OCI-LY7 (cell line): Measurements from ENCODE around the gene KANSL1. TPM values are rescaled to one million over a fixed set of nuclear protein-coding genes. Genes with fewer than 3 reads are reported as not detected.

ENCODE experiments used
- BruUV-seq: library from RNA; stranded (reverse); fragments of 400-500 nt; replicated peaks from 2 replicates; lab custom pipeline; 2021; lab: Mats Ljungman, UMichigan
- CTCF ChIA-PET: fragments of 300-600 bp; sonication (Branson Sonifier 250); formaldehyde crosslinking; loops from one replicate; lab custom pipeline; 2022; ENCODE audit warnings: antibody characterized with exemption; ENCODE audit not compliant: unreplicated experiment; lab: Charles Lee
- POLR2A ChIA-PET: fragments of 300-600 bp; sonication (Branson Sonifier 250); formaldehyde crosslinking; loops from one replicate; lab custom pipeline; 2022; ENCODE audit warnings: antibody characterized with exemption; lab: Charles Lee
- DNase-seq: peaks from one replicate; pipeline ENCODE4 v3.0.0-alpha.2; 2015; ENCODE audit warnings: low spot score
- H2AFZ ChIP-seq: fragments of 200-600 bp; sonication (generic), shearing (Covaris generic); 2 replicates; pipeline ENCODE4 v1.6.1; 2014; ENCODE audit warnings: mild to moderate bottlenecking, antibody characterized with exemption, low read length, moderate library complexity
- H3K27ac ChIP-seq: fragments of 200-600 bp; sonication (generic); 2 replicates; pipeline ENCODE4 v1.5.1; 2014; ENCODE audit warnings: mixed run types, low read depth, mild to moderate bottlenecking, moderate library complexity, low read length, inconsistent platforms; ENCODE audit not compliant: poor library complexity, severe bottlenecking
- H3K36me3 ChIP-seq: fragments of 200-600 bp; sonication (generic); 2 replicates; pipeline ENCODE4 v1.6.1; 2014; ENCODE audit warnings: mild to moderate bottlenecking, antibody characterized with exemption, low read length, moderate library complexity, mixed read lengths; ENCODE audit not compliant: insufficient read depth
- H3K4me1 ChIP-seq: fragments of 200-600 bp; sonication (generic); 2 replicates; pipeline ENCODE4 v1.5.1; 2014; ENCODE audit warnings: mild to moderate bottlenecking, low read length; ENCODE audit not compliant: insufficient read depth, poor library complexity, severe bottlenecking
- H3K4me2 ChIP-seq: fragments of 200-600 bp; sonication (generic); 2 replicates; pipeline ENCODE4 v1.6.1; 2014; ENCODE audit warnings: mild to moderate bottlenecking, low read length
- H3K4me3 ChIP-seq: fragments of 200-600 bp; sonication (generic); 2 replicates; pipeline ENCODE4 v1.5.1; 2014; ENCODE audit warnings: mild to moderate bottlenecking, low read depth, low read length; ENCODE audit not compliant: poor library complexity, severe bottlenecking
- H3K79me2 ChIP-seq: fragments of 200-600 bp; sonication (generic); 2 replicates; pipeline ENCODE4 v1.6.1; 2016; ENCODE audit warnings: low read depth, mild to moderate bottlenecking, low read length, moderate library complexity, mixed read lengths; ENCODE audit not compliant: insufficient read depth
- H3K9me2 ChIP-seq: fragments of 200-600 bp; sonication (generic); 2 replicates; pipeline ENCODE4 v1.6.1; 2016; ENCODE audit warnings: mild to moderate bottlenecking, low read length, mixed read lengths; ENCODE audit not compliant: insufficient read depth
- H3K9me3 ChIP-seq: fragments of 200-600 bp; sonication (generic); 2 replicates; pipeline ENCODE4 v1.6.1; 2014; ENCODE audit warnings: mild to moderate bottlenecking, mixed run types, low read length, mixed read lengths
- H4K20me1 ChIP-seq: fragments of 200-600 bp; sonication (generic); 2 replicates; pipeline ENCODE4 v1.6.1; 2014; ENCODE audit warnings: mild to moderate bottlenecking, antibody characterized with exemption, low read length, moderate library complexity, mixed read lengths; ENCODE audit not compliant: insufficient read depth
- CTCF ChIP-seq: fragments of 200-600 bp; sonication (generic); conservative IDR thresholded peaks from 2 replicates; pipeline ENCODE4 v1.5.1; 2014; ENCODE audit warnings: mild to moderate bottlenecking, antibody characterized with exemption, low read length, moderate library complexity, mixed read lengths
- EZH2phosphoT487 ChIP-seq: fragments of 200-600 bp; sonication (generic); IDR thresholded peaks from 2 replicates; pipeline ENCODE4 v1.6.1; 2018; ENCODE audit warnings: low read depth, borderline replicate concordance, mild to moderate bottlenecking, mixed run types, antibody characterized with exemption, low read length, moderate library complexity, mixed read lengths
- intact Hi-C: fragments of 100-400 bp; cut with micrococcal nuclease; formaldehyde crosslinking; loops from one replicate; pipeline ENCODE4 v1.10.0; 2022; ENCODE audit not compliant: unreplicated experiment
- total RNA-seq, 2 experiments: library from RNA; depleted of rRNA in 1 of 2; stranded (reverse); fragments of >200 nt in 1 of 2; shearing (Covaris generic) in 1 of 2; gene quantifications; 2 replicates each; pipeline ENCODE4 v1.2.3, GENCODE V29; 2014 to 2022

Gene KANSL1
- total RNA-seq, 2 experiments from 2014 or later, result 96.9 to 129 TPM

DNA sequence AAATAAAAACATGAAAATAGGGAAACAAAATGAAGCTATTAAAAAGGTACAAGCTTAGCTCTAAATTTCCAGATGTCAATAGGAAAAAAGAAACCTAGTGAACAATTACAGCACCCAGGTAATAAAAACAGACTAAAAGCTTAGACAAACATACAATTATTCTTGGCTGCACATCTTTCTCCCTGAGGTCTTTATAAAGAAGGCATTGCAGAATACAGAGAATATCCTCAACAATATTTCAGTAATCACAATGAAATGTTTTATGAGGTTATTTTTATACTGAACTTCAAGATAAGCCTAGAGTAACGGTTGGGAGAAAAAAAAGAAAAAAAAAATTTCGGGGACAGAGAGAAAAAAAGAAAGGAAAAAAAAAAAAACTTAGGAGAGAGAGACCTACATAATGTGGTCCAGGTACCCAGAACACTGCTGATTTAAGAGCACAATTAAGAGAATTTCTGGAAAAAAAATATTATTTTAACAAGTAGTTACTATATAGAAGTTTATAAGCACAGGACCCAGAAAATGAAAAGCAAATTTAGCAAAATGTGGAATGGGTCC is 26.5 kb downstream of the KANSL1 start:
- Histone ChIP-seq H3K4me3 (no peak overlapping the region), H3K9me2 (no peaks in the 10 kb centered on the region), H4K20me1 (peaks cover 47% of the 10 kb centered on the region; the same call in 1 of the 2 replicates), H2AFZ (no peak overlapping the region), H3K4me1 (peaks cover 51% of the 10 kb centered on the region), H3K79me2 (peaks cover 98% of the 10 kb centered on the region), H3K27ac (no peak overlapping the region), H3K9me3 (no peaks in the 10 kb centered on the region), H3K36me3 (peaks cover 92% of the 10 kb centered on the region), H3K4me2 (no peak overlapping the region)
- no peak for DNase-seq
- BruUV-seq, result no TSS peak
- POLR2A ChIA-PET, result interaction anchor here (0.7 to 2.3 kb wide), 5 partner anchors 10 to 134 kb away, joined by 3 to 10 read pairs (median 6); no protein-coding TSS in a partner anchor
- CTCF ChIA-PET, result no interaction called here
- TF ChIP-seq EZH2phosphoT487, result no peak
- TF ChIP-seq CTCF, result no peak
- intact Hi-C loops, result no loop called here

GRCh38 chr17:46163929-46164594 is 29.2 kb downstream of the KANSL1 start:
- H3K36me3 ChIP-seq, result peaks cover 84% of the 10 kb centered on the region
- no peak overlapping the region for H2AFZ ChIP-seq
- peak overlapping the region; percentile 8 for H3K27ac ChIP-seq
- peaks cover 56% of the 10 kb centered on the region for H4K20me1 ChIP-seq
- peaks cover 57% of the 10 kb centered on the region for H3K4me1 ChIP-seq
- CTCF ChIA-PET, result no interaction called here
- H3K4me3 ChIP-seq, result no peak overlapping the region
- POLR2A ChIA-PET, result interaction anchor here (0.7 to 1.8 kb wide), 4 partner anchors 11 to 22 kb away, joined by 3 to 5 read pairs (median 4); no protein-coding TSS in a partner anchor
- H3K9me2 ChIP-seq, result no peaks in the 10 kb centered on the region
- intact Hi-C loops, result no loop called here
- no peaks in the 10 kb centered on the region for H3K9me3 ChIP-seq
- H3K79me2 ChIP-seq, result peaks cover 97% of the 10 kb centered on the region
- H3K4me2 ChIP-seq, result no peak overlapping the region
- TF ChIP-seq EZH2phosphoT487, result no peak
- no peak for TF ChIP-seq CTCF
- BruUV-seq, result no TSS peak
- DNase-seq, result no peak

DNA sequence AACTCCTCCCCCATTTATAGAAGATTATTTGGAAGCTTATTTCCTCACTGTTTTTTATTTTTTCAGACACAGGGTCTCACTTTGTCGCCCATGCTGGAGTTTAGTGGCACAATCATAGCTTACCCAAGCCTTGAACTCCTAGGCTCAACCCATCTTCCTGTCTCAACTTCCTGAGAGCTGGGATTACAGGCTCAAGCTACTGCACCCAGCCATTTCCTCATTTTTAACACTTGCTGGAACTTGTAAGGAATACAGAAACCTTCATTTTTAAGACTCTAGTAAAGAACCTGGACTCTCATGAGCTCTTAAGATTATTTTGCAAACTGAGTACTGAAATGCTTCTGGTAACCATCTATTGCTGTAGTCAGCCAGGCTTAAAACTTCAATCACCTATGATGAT is 29.9 kb downstream of the KANSL1 start:
- H3K4me2 ChIP-seq, result no peak overlapping the region
- no peak overlapping the region for H3K27ac ChIP-seq
- no TSS peak for BruUV-seq
- H3K4me1 ChIP-seq, result peaks cover 64% of the 10 kb centered on the region
- no peaks in the 10 kb centered on the region for H3K9me3 ChIP-seq
- CTCF ChIA-PET, result no interaction called here
- H4K20me1 ChIP-seq, result peaks cover 51% of the 10 kb centered on the region
- H3K4me3 ChIP-seq, result no peak overlapping the region
- no peak for DNase-seq
- TF ChIP-seq EZH2phosphoT487, result no peak
- no peak for TF ChIP-seq CTCF
- POLR2A ChIA-PET, result interaction anchor here (0.7 to 1.8 kb wide), 6 partner anchors 10 to 1166 kb away, joined by 3 to 5 read pairs (median 4); no protein-coding TSS in a partner anchor
- H2AFZ ChIP-seq, result no peak overlapping the region
- peaks cover 97% of the 10 kb centered on the region for H3K79me2 ChIP-seq
- H3K36me3 ChIP-seq, result peaks cover 77% of the 10 kb centered on the region
- intact Hi-C loops, result no loop called here
- no peaks in the 10 kb centered on the region for H3K9me2 ChIP-seq
